ENCODE results near the gene GORASP2. TPM values are rescaled to one million over a fixed set of nuclear protein-coding genes. Genes with fewer than 3 reads are reported as not detected.

The GORASP2 gene
- total RNA-seq, 2 donors from 2014 or later = 90.9 to 104 TPM

DNA sequence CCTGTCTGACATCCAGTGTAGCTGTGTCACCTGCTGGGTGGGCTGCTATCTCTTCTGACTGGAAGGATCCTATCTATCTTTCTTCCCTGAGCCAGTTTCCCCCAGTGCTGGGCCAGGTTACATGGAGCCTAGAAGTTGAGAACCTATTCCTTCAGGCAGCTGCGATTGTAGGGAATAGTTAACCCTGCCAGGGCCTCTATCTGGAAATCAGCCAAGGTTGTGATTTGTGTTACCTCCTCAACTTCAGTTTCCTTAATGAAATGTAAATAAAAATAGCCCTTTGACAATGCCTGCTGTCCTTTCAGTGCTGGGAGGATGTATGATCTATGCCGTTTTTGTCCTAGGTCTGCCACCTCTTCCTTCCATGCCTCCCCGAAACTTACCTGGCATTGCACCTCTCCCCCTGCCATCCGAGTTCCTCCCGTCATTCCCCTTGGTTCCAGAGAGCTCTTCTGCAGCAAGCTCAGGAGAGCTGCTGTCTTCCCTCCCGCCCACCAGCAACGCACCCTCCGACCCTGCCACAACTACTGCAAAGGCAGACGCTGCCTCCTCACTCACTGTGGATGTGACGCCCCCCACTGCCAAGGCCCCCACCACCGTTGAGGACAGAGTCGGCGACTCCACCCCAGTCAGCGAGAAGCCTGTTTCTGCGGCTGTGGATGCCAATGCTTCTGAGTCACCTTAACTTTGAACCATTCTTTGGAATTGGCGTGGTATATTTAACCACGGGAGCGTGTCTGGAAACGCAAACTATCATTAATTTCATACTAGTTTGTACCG is 36.6 kb downstream of the GORASP2 start:
- Histone ChIP-seq H3K9me3 (ENCODE audit: control insufficient read depth, low read length) (no peaks in the 10 kb centered on the region), H3K27me3 (ENCODE audit: control insufficient read depth, insufficient read depth, low read length, poor library complexity, severe bottlenecking) (no peaks in the 10 kb centered on the region), H3K4me3 (ENCODE audit: low read length) (no peak overlapping the region), H3K36me3 (ENCODE audit: control insufficient read depth, insufficient read depth, low read length) (peaks cover 84% of the 10 kb centered on the region), H3K27ac (ENCODE audit: low read depth, low read length) (no peak overlapping the region), H3K4me1 (ENCODE audit: control insufficient read depth, insufficient read depth, low read length) (no peaks in the 10 kb centered on the region), H3K9ac (ENCODE audit: extremely low read depth, low read length, poor library complexity, severe bottlenecking) (no peak overlapping the region)
- no peak for DNase-seq
- Mint-ChIP-seq H3K27me3 (ENCODE audit: insufficient read depth) (no peaks in the 10 kb centered on the region), H3K9me3 (no peaks in the 10 kb centered on the region), H3K36me3 (ENCODE audit: low read depth) (peaks cover 72% of the 10 kb centered on the region), H3K4me1 (peaks cover 10% of the 10 kb centered on the region), H3K27ac (no peak overlapping the region), H3K4me3 (no peak overlapping the region)
- 90 to 96% methylated on average over 14 to 20 of the region's 20 CpGs for WGBS, 2 experiments (ENCODE audit: insufficient coverage in 1 of 2, insufficient read length in 1 of 2)
- no peak for TF ChIP-seq CTCF (conservative IDR thresholded peaks at IDR 0.05)

- Histone ChIP-seq H3K27ac (ENCODE audit: low read depth, low read length) (no peak overlapping the region), H3K27me3 (ENCODE audit: control insufficient read depth, insufficient read depth, low read length, poor library complexity, severe bottlenecking) (no peaks in the 10 kb centered on the region), H3K9ac (ENCODE audit: extremely low read depth, low read length, poor library complexity, severe bottlenecking) (no peak overlapping the region), H3K4me1 (ENCODE audit: control insufficient read depth, insufficient read depth, low read length) (no peaks in the 10 kb centered on the region), H3K9me3 (ENCODE audit: control insufficient read depth, low read length) (no peaks in the 10 kb centered on the region), H3K4me3 (ENCODE audit: low read length) (no peak overlapping the region), H3K36me3 (ENCODE audit: control insufficient read depth, insufficient read depth, low read length) (peaks cover 72% of the 10 kb centered on the region)
- H3K4me3 Mint-ChIP-seq = no peak overlapping the region
- DNase-seq = peak; percentile 81
- peaks cover 60% of the 10 kb centered on the region for H3K36me3 Mint-ChIP-seq (ENCODE audit: low read depth)
- no peaks in the 10 kb centered on the region for H3K9me3 Mint-ChIP-seq
- no peak overlapping the region for H3K27ac Mint-ChIP-seq
- H3K4me1 Mint-ChIP-seq = peaks cover 10% of the 10 kb centered on the region
- WGBS, 2 experiments (ENCODE audit: insufficient coverage in 1 of 2, insufficient read length in 1 of 2) = 96% methylated on average over 9 to 13 of the region's 13 CpGs
- TF ChIP-seq CTCF (conservative IDR thresholded peaks at IDR 0.05) = peak; percentile 69
- no peaks in the 10 kb centered on the region for H3K27me3 Mint-ChIP-seq (ENCODE audit: insufficient read depth)
These were observed 37.8 kb downstream of the GORASP2 start for GRCh38 chr2:170966648-170967396.

DNA sequence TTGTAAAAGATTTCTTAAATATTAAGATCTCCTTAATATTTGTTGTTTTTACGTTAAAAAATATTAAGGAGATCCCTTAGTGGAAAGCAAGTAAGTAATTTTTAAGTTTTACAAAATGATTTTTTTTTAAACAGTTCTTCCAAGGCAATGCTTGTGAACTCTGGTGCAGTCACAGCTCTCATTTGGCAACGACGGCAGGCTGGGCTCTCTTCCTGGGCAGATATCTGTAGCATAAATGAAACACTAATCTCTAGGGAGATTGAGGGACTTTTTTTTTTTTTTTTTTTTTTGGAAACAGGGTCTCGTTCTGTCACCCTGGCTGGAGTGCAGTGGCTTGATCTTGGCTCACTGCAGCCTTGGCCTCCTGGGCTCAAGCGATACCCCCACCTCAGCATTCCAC is 38.5 kb downstream of the GORASP2 start:
- Mint-ChIP-seq H3K4me1 (peaks cover 13% of the 10 kb centered on the region), H3K4me3 (no peak overlapping the region), H3K27me3 (ENCODE audit: insufficient read depth) (no peaks in the 10 kb centered on the region), H3K27ac (no peak overlapping the region), H3K36me3 (ENCODE audit: low read depth) (peaks cover 56% of the 10 kb centered on the region), H3K9me3 (no peaks in the 10 kb centered on the region)
- H3K4me1 ChIP-seq (ENCODE audit: control insufficient read depth, insufficient read depth, low read length) = no peaks in the 10 kb centered on the region
- DNase-seq = no peak
- WGBS, 2 experiments (ENCODE audit: insufficient coverage in 1 of 2, insufficient read length in 1 of 2) = 97 to 100% methylated on average over 1 to 5 of the region's 5 CpGs
- TF ChIP-seq CTCF (conservative IDR thresholded peaks at IDR 0.05) = no peak
- H3K36me3 ChIP-seq (ENCODE audit: control insufficient read depth, insufficient read depth, low read length) = peaks cover 65% of the 10 kb centered on the region
- H3K27ac ChIP-seq (ENCODE audit: low read depth, low read length) = no peak overlapping the region
- H3K9me3 ChIP-seq (ENCODE audit: control insufficient read depth, low read length) = no peaks in the 10 kb centered on the region
- no peaks in the 10 kb centered on the region for H3K27me3 ChIP-seq (ENCODE audit: control insufficient read depth, insufficient read depth, low read length, poor library complexity, severe bottlenecking)
- no peak overlapping the region for H3K9ac ChIP-seq (ENCODE audit: extremely low read depth, low read length, poor library complexity, severe bottlenecking)
- no peak overlapping the region for H3K4me3 ChIP-seq (ENCODE audit: low read length)
